ENCODE results near the gene MRPL28.
"Not testable (repeated sequence)": the region's sequence is repeated elsewhere in the genome, so short reads cannot be mapped to it uniquely, and the experiment has no call there.

MRPL28 gene

GRCh38 chr16:359067-359763, 11.1 kb downstream of the MRPL28 start:
- no peak for DNase-seq

- no peak for DNase-seq
These were observed 13.6 kb downstream of the MRPL28 start for GRCh38 chr16:356741-357140.

- DNase-seq: no peak
These were observed 15.3 kb downstream of the MRPL28 start for GRCh38 chr16:354971-355461.

GRCh38 chr16:354291-354881, 16.0 kb downstream of the MRPL28 start:
- DNase-seq: no peak

GRCh38 chr16:353404-354290, 16.7 kb downstream of the MRPL28 start:
- DNase-seq: no peak

GRCh38 chr16:352547-353403, 17.6 kb downstream of the MRPL28 start, which contains the start of gene AXIN1:
TSS of gene AXIN1 (minus strand) at chr16:352723. CDS start at chr16:347025, 5,698 bp downstream.
- peak; percentile 98 to 100 (median 100) for DNase-seq

- peak; percentile 24 to 70 (median 49) for DNase-seq
These were observed 18.4 kb downstream of the MRPL28 start for GRCh38 chr16:351804-352520.

- DNase-seq: no peak
These were observed 20.1 kb downstream of the MRPL28 start for GRCh38 chr16:350203-350602.

GRCh38 chr16:349211-349610, 21.1 kb downstream of the MRPL28 start:
- no peak for DNase-seq

GRCh38 chr16:348495-348894, 21.8 kb downstream of the MRPL28 start:
- not testable (repeated sequence) for DNase-seq

- no peak for DNase-seq
These were observed 23.1 kb downstream of the MRPL28 start for GRCh38 chr16:347203-347602.

- DNase-seq: no peak
These were observed 23.8 kb downstream of the MRPL28 start for GRCh38 chr16:346587-346986.

- DNase-seq: no peak
These were observed 24.6 kb downstream of the MRPL28 start for GRCh38 chr16:345772-346171.

GRCh38 chr16:342455-343213, 27.7 kb downstream of the MRPL28 start:
- DNase-seq: no peak

- DNase-seq: not testable (repeated sequence)
These were observed 28.4 kb downstream of the MRPL28 start for GRCh38 chr16:341974-342336.

GRCh38 chr16:341095-341973, 29.0 kb downstream of the MRPL28 start:
- DNase-seq: not testable (repeated sequence)

GRCh38 chr16:340370-341091, 29.8 kb downstream of the MRPL28 start:
- DNase-seq: no peak

GRCh38 chr16:339680-340079, 30.7 kb downstream of the MRPL28 start:
- DNase-seq: peak in 1 of 4 experiments; percentile 20

Measured in suppressor macrophage (primary cell).